ENCODE data around the gene DDX6. TPM values are rescaled to one million over a fixed set of nuclear protein-coding genes. Genes with fewer than 3 reads are reported as not detected.
A peak's percentile ranks its signal among the peaks of the same experiment; 100 is the strongest.
"Not testable (repeated sequence)": the region's sequence is repeated elsewhere in the genome, so short reads cannot be mapped to it uniquely, and the experiment has no call there.

The DDX6 gene
- total and polyA plus RNA-seq, 4 donors, result 11.3 to 98.4 (median 43.8) TPM

- Histone ChIP-seq H3K36me3 (ENCODE audit: control insufficient read depth in 4 of 4, insufficient read depth in 3 of 4, low read depth in 1 of 4, low read length in 3 of 4) (no peaks in the 10 kb centered on the region), H3K27ac (ENCODE audit: low read depth in 1 of 2, low read length in 2 of 2) (no peak overlapping the region), H3K9ac (ENCODE audit: low read depth in 1 of 2, low read length in 2 of 2) (no peak overlapping the region), H3K4me1 (ENCODE audit: control insufficient read depth in 4 of 4, insufficient read depth in 4 of 4, low read length in 3 of 4) (no peaks in the 10 kb centered on the region), H3K4me3 (ENCODE audit: low read depth in 1 of 3, low read length in 3 of 3) (no peak overlapping the region), H3K27me3 (ENCODE audit: control insufficient read depth in 4 of 4, insufficient read depth in 4 of 4, low read length in 3 of 4) (no peaks in the 10 kb centered on the region), H3K9me3 (ENCODE audit: control insufficient read depth in 4 of 4, low read length in 3 of 4) (no peaks in the 10 kb centered on the region)
- DNase-seq (ENCODE audit: low spot score), result no peak
- WGBS, result 89% methylated on average over 7 of the region's 7 CpGs
- no peak for TF ChIP-seq MAX (IDR thresholded peaks at IDR 0.05)
These were observed 36.2 kb upstream of the DDX6 start for GRCh38 chr11:118827118-118827517.

GRCh38 chr11:118822936-118823510 lies 32.1 kb upstream of the DDX6 start:
- not testable (repeated sequence) for H3K27ac ChIP-seq (ENCODE audit: low read depth in 1 of 2, low read length in 2 of 2); H3K36me3 ChIP-seq (ENCODE audit: control insufficient read depth in 4 of 4, insufficient read depth in 3 of 4, low read depth in 1 of 4, low read length in 3 of 4); H3K27me3 ChIP-seq (ENCODE audit: control insufficient read depth in 4 of 4, insufficient read depth in 4 of 4, low read length in 3 of 4); H3K4me1 ChIP-seq (ENCODE audit: control insufficient read depth in 4 of 4, insufficient read depth in 4 of 4, low read length in 3 of 4); H3K9me3 ChIP-seq (ENCODE audit: control insufficient read depth in 4 of 4, low read length in 3 of 4); DNase-seq (ENCODE audit: low spot score); H3K9ac ChIP-seq (ENCODE audit: low read depth in 1 of 2, low read length in 2 of 2); H3K4me3 ChIP-seq (ENCODE audit: low read depth in 1 of 3, low read length in 3 of 3)
- 96% methylated on average over 8 of the region's 8 CpGs for WGBS

GRCh38 chr11:118820412-118821357 lies 29.7 kb upstream of the DDX6 start:
- Histone ChIP-seq H3K36me3 (ENCODE audit: control insufficient read depth in 4 of 4, insufficient read depth in 3 of 4, low read depth in 1 of 4, low read length in 3 of 4) (no peaks in the 10 kb centered on the region), H3K9ac (ENCODE audit: low read depth in 1 of 2, low read length in 2 of 2) (peak overlapping the region in 1 of 2 donors; percentile 47), H3K9me3 (ENCODE audit: control insufficient read depth in 4 of 4, low read length in 3 of 4) (no peaks in the 10 kb centered on the region), H3K27ac (ENCODE audit: low read depth in 1 of 2, low read length in 2 of 2) (peak overlapping the region; percentile 74 to 78), H3K4me3 (ENCODE audit: low read depth in 1 of 3, low read length in 3 of 3) (no peak overlapping the region), H3K27me3 (ENCODE audit: control insufficient read depth in 4 of 4, insufficient read depth in 4 of 4, low read length in 3 of 4) (no peaks in the 10 kb centered on the region), H3K4me1 (ENCODE audit: control insufficient read depth in 4 of 4, insufficient read depth in 4 of 4, low read length in 3 of 4) (peaks cover 2 to 9% (median 5%) of the 10 kb centered on the region in 4 donors)
- 48% methylated on average over 14 of the region's 14 CpGs for WGBS
- DNase-seq (ENCODE audit: low spot score), result no peak
- TF ChIP-seq YY1 (IDR thresholded peaks at IDR 0.05) (peak; percentile 71), ATF3 (IDR thresholded peaks at IDR 0.05) (no peak), FOXA2 (IDR thresholded peaks at IDR 0.05) (no peak), REST (IDR thresholded peaks at IDR 0.05) (peak; percentile 62), NR2F2 (IDR thresholded peaks at IDR 0.05) (no peak), RAD21 (IDR thresholded peaks at IDR 0.05) (peak; percentile 54 to 57), EGR1 (IDR thresholded peaks at IDR 0.05; ENCODE audit: low read depth in 2 of 2) (no peak), RXRA (IDR thresholded peaks at IDR 0.05) (peak; percentile 83 to 94), SP1 (IDR thresholded peaks at IDR 0.05) (peak; percentile 87), JUND (IDR thresholded peaks at IDR 0.05) (peak in 1 of 2 donors; percentile 55), HNF4G (IDR thresholded peaks at IDR 0.05) (peak; percentile 52), HNF4A (conservative IDR thresholded peaks at IDR 0.05) (peak; percentile 80 to 90), TAF1 (conservative IDR thresholded peaks at IDR 0.05) (no peak), GABPA (IDR thresholded peaks at IDR 0.05 in 1 of 2, conservative IDR thresholded peaks at IDR 0.05 in 1 of 2) (no peak), MAX (IDR thresholded peaks at IDR 0.05) (peak; percentile 40), CTCF (IDR thresholded peaks at IDR 0.05; ENCODE audit: low read depth, low read length, missing input control) (no peak), FOXA1 (IDR thresholded peaks at IDR 0.05) (no peak), ZBTB33 (IDR thresholded peaks at IDR 0.05) (peak; percentile 58)

Data from liver (tissue), 9 donors.